Gastroesophageal sphincter (tissue), 3 donors: ENCODE measurements around the gene BANF2.

Experiments used
- CTCF ChIP-seq, 4 experiments: fragments of 200-600 bp in 2 of 4; fragments of 450-650 bp in 2 of 4; sonication (generic) in 1 of 4; IDR thresholded peaks; one replicate each; pipeline ENCODE4 v1.5.1; 2017 to 2019; ENCODE audit warnings: antibody characterized with exemption in 4 of 4, mild to moderate bottlenecking in 2 of 4, moderate library complexity in 2 of 4
- POLR2AphosphoS5 ChIP-seq: sonication (generic); formaldehyde crosslinking; IDR thresholded peaks from one replicate; pipeline ENCODE4 v1.6.1; 2017; ENCODE audit warnings: antibody characterized with exemption

GRCh38 chr20:17716331-17716730, 16.6 kb downstream of the BANF2 start:
- TF ChIP-seq CTCF (IDR thresholded peaks at IDR 0.05) (no peak), POLR2AphosphoS5 (no peak)
